ENCODE data around the gene PRKCD. TPM values are rescaled to one million over a fixed set of nuclear protein-coding genes. Genes with fewer than 3 reads are reported as not detected.

Gene PRKCD
- total RNA-seq, 1 donor from 2014 or later: 36.3 TPM

DNA sequence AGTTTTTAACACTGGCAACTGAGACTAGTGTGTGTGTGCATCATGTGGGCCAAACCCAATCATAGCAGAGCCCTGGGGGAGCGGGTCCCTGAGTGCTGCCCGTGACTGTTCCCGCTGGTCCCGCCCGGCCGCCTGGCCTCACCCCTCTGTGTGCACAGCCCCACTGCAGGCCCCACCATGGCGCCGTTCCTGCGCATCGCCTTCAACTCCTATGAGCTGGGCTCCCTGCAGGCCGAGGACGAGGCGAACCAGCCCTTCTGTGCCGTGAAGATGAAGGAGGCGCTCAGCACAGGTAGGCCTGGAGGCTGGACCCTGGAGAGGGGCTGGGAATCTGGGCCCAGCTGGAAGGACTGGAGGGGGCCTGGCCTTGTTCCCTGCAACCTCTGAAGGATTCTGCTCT is 17.2 kb downstream of the PRKCD start:
- TF ChIP-seq, protein P1, sequence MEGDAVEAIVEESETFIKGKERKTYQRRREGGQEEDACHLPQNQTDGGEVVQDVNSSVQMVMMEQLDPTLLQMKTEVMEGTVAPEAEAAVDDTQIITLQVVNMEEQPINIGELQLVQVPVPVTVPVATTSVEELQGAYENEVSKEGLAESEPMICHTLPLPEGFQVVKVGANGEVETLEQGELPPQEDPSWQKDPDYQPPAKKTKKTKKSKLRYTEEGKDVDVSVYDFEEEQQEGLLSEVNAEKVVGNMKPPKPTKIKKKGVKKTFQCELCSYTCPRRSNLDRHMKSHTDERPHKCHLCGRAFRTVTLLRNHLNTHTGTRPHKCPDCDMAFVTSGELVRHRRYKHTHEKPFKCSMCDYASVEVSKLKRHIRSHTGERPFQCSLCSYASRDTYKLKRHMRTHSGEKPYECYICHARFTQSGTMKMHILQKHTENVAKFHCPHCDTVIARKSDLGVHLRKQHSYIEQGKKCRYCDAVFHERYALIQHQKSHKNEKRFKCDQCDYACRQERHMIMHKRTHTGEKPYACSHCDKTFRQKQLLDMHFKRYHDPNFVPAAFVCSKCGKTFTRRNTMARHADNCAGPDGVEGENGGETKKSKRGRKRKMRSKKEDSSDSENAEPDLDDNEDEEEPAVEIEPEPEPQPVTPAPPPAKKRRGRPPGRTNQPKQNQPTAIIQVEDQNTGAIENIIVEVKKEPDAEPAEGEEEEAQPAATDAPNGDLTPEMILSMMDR (IDR thresholded peaks at IDR 0.05): no peak
- H3K4me1 ChIP-seq: no peaks in the 10 kb centered on the region
- H3K27me3 ChIP-seq: no peaks in the 10 kb centered on the region
- H3K9me3 ChIP-seq: no peaks in the 10 kb centered on the region
- peaks cover 47 to 71% of the 10 kb centered on the region in 2 donors for H3K36me3 ChIP-seq
- DNase-seq (ENCODE audit: low spot score in 2 of 2): no peak
- intact Hi-C loops (cut with DNase I): no loop called here
- no peak overlapping the region for H3K4me3 ChIP-seq
- no peak overlapping the region for H3K27ac ChIP-seq

DNA sequence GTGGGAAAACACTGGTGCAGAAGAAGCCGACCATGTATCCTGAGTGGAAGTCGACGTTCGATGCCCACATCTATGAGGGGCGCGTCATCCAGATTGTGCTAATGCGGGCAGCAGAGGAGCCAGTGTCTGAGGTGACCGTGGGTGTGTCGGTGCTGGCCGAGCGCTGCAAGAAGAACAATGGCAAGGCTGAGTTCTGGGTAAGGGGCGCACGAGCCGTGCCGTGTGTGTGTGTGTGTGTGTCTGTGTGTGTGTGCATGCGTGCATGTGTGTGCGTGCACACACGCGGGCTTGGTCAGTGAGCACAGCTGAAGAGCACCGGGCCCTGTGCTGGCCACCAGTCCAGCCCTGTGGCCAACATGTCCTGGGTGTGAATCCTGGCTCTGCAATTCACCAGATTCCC is 18.6 kb downstream of the PRKCD start:
- H3K27ac ChIP-seq: no peak overlapping the region
- no peaks in the 10 kb centered on the region for H3K4me1 ChIP-seq
- intact Hi-C loops (cut with DNase I): no loop called here
- H3K4me3 ChIP-seq: no peak overlapping the region
- no peaks in the 10 kb centered on the region for H3K9me3 ChIP-seq
- TF ChIP-seq, protein P1 (IDR thresholded peaks at IDR 0.05): no peak
- DNase-seq (ENCODE audit: low spot score in 2 of 2): no peak
- H3K36me3 ChIP-seq: peaks cover 58 to 74% of the 10 kb centered on the region in 2 donors
- H3K27me3 ChIP-seq: no peaks in the 10 kb centered on the region

DNA sequence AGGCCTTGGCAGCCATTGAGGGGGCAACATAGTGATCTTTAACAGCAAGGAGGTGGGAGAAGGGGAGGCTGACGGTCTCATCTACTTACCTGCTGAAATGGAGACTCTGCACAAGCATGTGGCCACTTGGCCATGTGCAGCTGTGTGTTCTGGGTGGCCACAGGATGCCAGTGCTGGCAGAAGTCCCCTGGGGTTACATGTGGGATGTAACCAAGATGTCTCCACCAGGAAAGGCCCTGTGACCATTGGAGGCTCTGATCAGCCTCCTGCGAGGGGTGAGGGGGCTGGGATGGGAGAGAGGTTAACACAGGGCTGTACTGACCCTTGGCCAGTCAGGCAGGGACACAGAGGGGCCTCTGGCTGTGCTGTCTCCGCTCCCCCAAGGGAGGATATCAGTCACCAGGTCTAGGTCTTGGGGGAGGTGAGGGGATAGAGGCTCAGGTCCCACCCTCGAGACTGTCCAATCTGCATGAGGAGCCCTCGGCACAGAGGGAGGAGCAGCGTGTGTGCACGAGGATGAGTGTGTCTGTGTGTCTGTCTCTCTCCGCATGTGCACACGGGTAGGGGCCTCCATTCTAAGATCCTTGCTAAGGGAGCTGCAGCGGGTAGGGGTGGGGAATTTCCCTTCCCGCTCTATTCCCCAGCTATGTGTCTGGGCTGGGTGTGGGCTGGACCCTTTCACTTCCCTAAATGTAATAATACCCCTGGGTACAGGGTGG is 19.5 kb downstream of the PRKCD start:
- peaks cover 63 to 82% of the 10 kb centered on the region in 2 donors for H3K36me3 ChIP-seq
- H3K4me3 ChIP-seq: no peak overlapping the region
- intact Hi-C loops (cut with DNase I): no loop called here
- no peak for DNase-seq (ENCODE audit: low spot score in 2 of 2)
- no peaks in the 10 kb centered on the region for H3K4me1 ChIP-seq
- H3K27me3 ChIP-seq: no peaks in the 10 kb centered on the region
- no peaks in the 10 kb centered on the region for H3K9me3 ChIP-seq
- no peak overlapping the region for H3K27ac ChIP-seq
- TF ChIP-seq, protein P1 (IDR thresholded peaks at IDR 0.05): no peak

DNA sequence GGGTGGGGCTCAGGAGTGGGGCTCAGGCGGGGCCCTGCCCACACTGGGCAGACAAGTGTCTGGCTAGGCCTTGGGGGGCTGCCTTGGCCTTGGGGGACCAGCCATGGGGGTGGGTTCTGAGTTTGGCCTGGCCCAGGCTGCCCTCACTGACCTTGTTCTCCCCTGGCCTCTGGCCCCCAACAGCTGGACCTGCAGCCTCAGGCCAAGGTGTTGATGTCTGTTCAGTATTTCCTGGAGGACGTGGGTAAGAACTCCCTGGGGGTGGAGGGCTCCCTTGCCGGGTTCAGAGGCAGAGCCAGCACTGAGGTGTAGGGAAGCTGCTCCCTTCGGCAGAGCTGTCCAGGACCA is 20.0 kb downstream of the PRKCD start:
- peaks cover 65 to 85% of the 10 kb centered on the region in 2 donors for H3K36me3 ChIP-seq
- TF ChIP-seq, protein P1 (IDR thresholded peaks at IDR 0.05): no peak
- H3K27me3 ChIP-seq: no peaks in the 10 kb centered on the region
- H3K4me3 ChIP-seq: no peak overlapping the region
- DNase-seq (ENCODE audit: low spot score in 2 of 2): no peak
- no peak overlapping the region for H3K27ac ChIP-seq
- H3K4me1 ChIP-seq: no peaks in the 10 kb centered on the region
- no peaks in the 10 kb centered on the region for H3K9me3 ChIP-seq
- intact Hi-C loops (cut with DNase I): no loop called here

DNA sequence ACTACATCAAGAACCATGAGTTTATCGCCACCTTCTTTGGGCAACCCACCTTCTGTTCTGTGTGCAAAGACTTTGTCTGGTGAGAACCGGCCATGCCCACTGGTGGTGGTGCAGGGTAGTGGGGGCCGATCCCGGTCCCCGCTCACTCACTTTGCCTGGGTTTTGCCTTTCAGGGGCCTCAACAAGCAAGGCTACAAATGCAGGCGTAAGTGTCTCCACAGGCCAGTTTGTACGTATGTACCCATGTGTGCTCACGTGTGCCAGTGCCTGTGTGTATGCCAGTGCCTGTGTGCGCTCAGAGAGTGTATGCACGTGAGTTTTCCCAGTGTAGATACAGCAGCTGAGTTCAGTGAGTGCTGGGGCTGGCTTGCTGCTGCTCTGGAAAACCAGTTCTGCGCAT is 20.5 kb downstream of the PRKCD start:
- peaks cover 69 to 89% of the 10 kb centered on the region in 2 donors for H3K36me3 ChIP-seq
- TF ChIP-seq, protein P1 (IDR thresholded peaks at IDR 0.05): no peak

More for the DNA sequence above, 20.5 kb downstream of the PRKCD start:
- intact Hi-C loops (cut with DNase I): no loop called here
- Histone ChIP-seq H3K27ac (no peak overlapping the region), H3K9me3 (no peaks in the 10 kb centered on the region), H3K27me3 (no peaks in the 10 kb centered on the region), H3K4me3 (no peak overlapping the region), H3K4me1 (no peaks in the 10 kb centered on the region)
- DNase-seq (ENCODE audit: low spot score in 2 of 2): no peak

Measured in ascending aorta (tissue), 2 donors.